Activated T-helper 2 cell treated with anti-CD3 and anti-CD28 coated beads, Interferon-gamma antibody, Interleukin-2, Interleukin-4, amounts not matched to agents 10 μg/mL and 5 μg/mL and 100 μg/mL, durations not matched to agents 14 hours and 24 hours and 36 hours (primary cell): ENCODE results near the gene SCNN1G. TPM values are rescaled to one million over a fixed set of nuclear protein-coding genes. Genes with fewer than 3 reads are reported as not detected.

Source experiments
- DNase-seq: peaks from one replicate; pipeline ENCODE4 v3.0.0; 2021; ENCODE audit warnings: low spot score
- H3K27ac Mint-ChIP-seq: one replicate; pipeline ENCODE4 v1.8.0; 2021; ENCODE audit warnings: mixed read lengths
- H3K27me3 Mint-ChIP-seq: one replicate; pipeline ENCODE4 v1.8.0; 2021; ENCODE audit warnings: low read depth, mixed read lengths
- H3K36me3 Mint-ChIP-seq: one replicate; pipeline ENCODE4 v1.8.0; 2021; ENCODE audit warnings: low read depth, mixed read lengths
- H3K4me1 Mint-ChIP-seq: one replicate; pipeline ENCODE4 v1.8.0; 2021; ENCODE audit warnings: low read depth, mixed read lengths
- H3K4me3 Mint-ChIP-seq: one replicate; pipeline ENCODE4 v1.8.0; 2021; ENCODE audit warnings: low read depth, mild to moderate bottlenecking, moderate library complexity, mixed read lengths
- H3K9me3 Mint-ChIP-seq: one replicate; pipeline ENCODE4 v1.8.0; 2021; ENCODE audit warnings: mixed read lengths
- intact Hi-C: fragments of 100-400 bp; cut with micrococcal nuclease; formaldehyde crosslinking; loops from one replicate; pipeline ENCODE4 v1.15.1; 2023
- total RNA-seq: library from RNA; stranded (reverse); gene quantifications from 2 replicates; pipeline ENCODE4 v1.2.3, GENCODE V29; 2022

The SCNN1G gene
- total RNA-seq, 1 donor from 2014 or later = not detected

- H3K4me1 Mint-ChIP-seq = peaks cover 18% of the 10 kb centered on the region
- H3K9me3 Mint-ChIP-seq = no peaks in the 10 kb centered on the region
- intact Hi-C loops = no loop called here
- DNase-seq = no peak
- H3K27me3 Mint-ChIP-seq = peaks cover 5% of the 10 kb centered on the region
- no peak overlapping the region for H3K27ac Mint-ChIP-seq
- H3K4me3 Mint-ChIP-seq = no peak overlapping the region
- peaks cover 5% of the 10 kb centered on the region for H3K36me3 Mint-ChIP-seq
These were observed 36.9 kb upstream of the SCNN1G start for GRCh38 chr16:23145608-23146007.

- Mint-ChIP-seq H3K9me3 (no peaks in the 10 kb centered on the region), H3K27me3 (peaks cover 5% of the 10 kb centered on the region), H3K4me1 (peaks cover 18% of the 10 kb centered on the region), H3K27ac (no peak overlapping the region), H3K4me3 (peak overlapping the region; percentile 7), H3K36me3 (peaks cover 5% of the 10 kb centered on the region)
- intact Hi-C loops = no loop called here
- no peak for DNase-seq
These were observed 35.5 kb upstream of the SCNN1G start for GRCh38 chr16:23146877-23147601.

GRCh38 chr16:23147666-23148065 is 34.9 kb upstream of the SCNN1G start:
- no peak for DNase-seq
- peaks cover 5% of the 10 kb centered on the region for H3K36me3 Mint-ChIP-seq
- no peaks in the 10 kb centered on the region for H3K9me3 Mint-ChIP-seq
- H3K27me3 Mint-ChIP-seq = peaks cover 7% of the 10 kb centered on the region
- H3K4me3 Mint-ChIP-seq = peak overlapping the region; percentile 87
- intact Hi-C loops = no loop called here
- peaks cover 18% of the 10 kb centered on the region for H3K4me1 Mint-ChIP-seq
- no peak overlapping the region for H3K27ac Mint-ChIP-seq

GRCh38 chr16:23148166-23148512 is 34.4 kb upstream of the SCNN1G start:
- Mint-ChIP-seq H3K36me3 (peaks cover 5% of the 10 kb centered on the region), H3K27ac (peak overlapping the region; percentile 79), H3K4me3 (peak overlapping the region; percentile 87), H3K4me1 (peaks cover 18% of the 10 kb centered on the region), H3K27me3 (peaks cover 9% of the 10 kb centered on the region), H3K9me3 (no peaks in the 10 kb centered on the region)
- DNase-seq = no peak
- intact Hi-C loops = no loop called here

- peaks cover 18% of the 10 kb centered on the region for H3K4me1 Mint-ChIP-seq
- no peaks in the 10 kb centered on the region for H3K9me3 Mint-ChIP-seq
- H3K4me3 Mint-ChIP-seq = peak overlapping the region; percentile 87
- peaks cover 5% of the 10 kb centered on the region for H3K36me3 Mint-ChIP-seq
- peak; percentile 39 for DNase-seq
- H3K27ac Mint-ChIP-seq = peak overlapping the region; percentile 79
- intact Hi-C loops = no loop called here
- peaks cover 9% of the 10 kb centered on the region for H3K27me3 Mint-ChIP-seq
These were observed 33.9 kb upstream of the SCNN1G start for GRCh38 chr16:23148513-23149266.

GRCh38 chr16:23149267-23149992 is 33.1 kb upstream of the SCNN1G start, which contains the start of gene USP31:
TSS of gene USP31 (minus strand) at chr16:23149452. CDS start at chr16:23149270, 182 bp downstream.
- H3K9me3 Mint-ChIP-seq = no peaks in the 10 kb centered on the region
- peaks cover 10% of the 10 kb centered on the region for H3K27me3 Mint-ChIP-seq
- H3K4me3 Mint-ChIP-seq = peak within 1 kb of the TSS; percentile 87
- DNase-seq = peak; percentile 84
- H3K27ac Mint-ChIP-seq = peak within 1 kb of the TSS; percentile 79
- intact Hi-C loops = no loop called here
- peaks cover 18% of the 10 kb centered on the region for H3K4me1 Mint-ChIP-seq
- H3K36me3 Mint-ChIP-seq = peaks cover 5% of the 10 kb centered on the region

GRCh38 chr16:23149993-23150364 is 32.6 kb upstream of the SCNN1G start:
- intact Hi-C loops = no loop called here
- no peaks in the 10 kb centered on the region for H3K9me3 Mint-ChIP-seq
- peak overlapping the region; percentile 86 for H3K4me3 Mint-ChIP-seq
- H3K4me1 Mint-ChIP-seq = peaks cover 16% of the 10 kb centered on the region
- DNase-seq = no peak
- peaks cover 4% of the 10 kb centered on the region for H3K36me3 Mint-ChIP-seq
- H3K27ac Mint-ChIP-seq = no peak overlapping the region
- H3K27me3 Mint-ChIP-seq = peaks cover 12% of the 10 kb centered on the region

- Mint-ChIP-seq H3K4me1 (peaks cover 19% of the 10 kb centered on the region), H3K27me3 (peaks cover 14% of the 10 kb centered on the region), H3K27ac (no peak overlapping the region), H3K4me3 (no peak overlapping the region), H3K36me3 (no peaks in the 10 kb centered on the region), H3K9me3 (no peaks in the 10 kb centered on the region)
- intact Hi-C loops = no loop called here
- no peak for DNase-seq
These were observed 30.0 kb upstream of the SCNN1G start for GRCh38 chr16:23152386-23153178.

GRCh38 chr16:23155445-23156049 is 27.0 kb upstream of the SCNN1G start:
- Mint-ChIP-seq H3K4me1 (peaks cover 13% of the 10 kb centered on the region), H3K4me3 (no peak overlapping the region), H3K36me3 (no peaks in the 10 kb centered on the region), H3K27me3 (peaks cover 18% of the 10 kb centered on the region), H3K9me3 (no peaks in the 10 kb centered on the region), H3K27ac (no peak overlapping the region)
- no peak for DNase-seq
- intact Hi-C loops = no loop called here

GRCh38 chr16:23156110-23156509 is 26.4 kb upstream of the SCNN1G start:
- intact Hi-C loops = no loop called here
- Mint-ChIP-seq H3K27ac (no peak overlapping the region), H3K36me3 (no peaks in the 10 kb centered on the region), H3K4me1 (peaks cover 13% of the 10 kb centered on the region), H3K27me3 (peaks cover 21% of the 10 kb centered on the region), H3K4me3 (no peak overlapping the region), H3K9me3 (no peaks in the 10 kb centered on the region)
- DNase-seq = no peak

- intact Hi-C loops = no loop called here
- Mint-ChIP-seq H3K27me3 (peaks cover 26% of the 10 kb centered on the region), H3K4me1 (peaks cover 13% of the 10 kb centered on the region), H3K27ac (no peak overlapping the region), H3K4me3 (no peak overlapping the region), H3K36me3 (no peaks in the 10 kb centered on the region), H3K9me3 (no peaks in the 10 kb centered on the region)
- DNase-seq = no peak
These were observed 25.5 kb upstream of the SCNN1G start for GRCh38 chr16:23156946-23157460.

- DNase-seq = no peak
- no peak overlapping the region for H3K4me3 Mint-ChIP-seq
- peaks cover 26% of the 10 kb centered on the region for H3K27me3 Mint-ChIP-seq
- peaks cover 13% of the 10 kb centered on the region for H3K4me1 Mint-ChIP-seq
- H3K9me3 Mint-ChIP-seq = no peaks in the 10 kb centered on the region
- H3K27ac Mint-ChIP-seq = no peak overlapping the region
- intact Hi-C loops = no loop called here
- no peaks in the 10 kb centered on the region for H3K36me3 Mint-ChIP-seq
These were observed 24.4 kb upstream of the SCNN1G start for GRCh38 chr16:23158114-23158513.
